Thyroid gland (tissue), 4 donors: ENCODE results near the gene ACTL10.

Experiments used
- POLR2A ChIP-seq, 2 donors: fragments of 450-650 bp; IDR thresholded peaks; one replicate each; pipeline ENCODE4 v1.6.1; 2017; ENCODE audit warnings: antibody characterized with exemption in 2 of 2, mild to moderate bottlenecking in 2 of 2, moderate library complexity in 1 of 2
- TF ChIP-seq, protein P1 (sequence below), 6 experiments: fragments of 200-600 bp in 3 of 6; fragments of 450-650 bp in 3 of 6; sonication (generic) in 3 of 6; IDR thresholded peaks; one replicate each; pipeline ENCODE4 v1.5.1; 2016 to 2019; ENCODE audit warnings: antibody characterized with exemption in 6 of 6, mild to moderate bottlenecking in 2 of 6, inconsistent platforms in 1 of 6, moderate library complexity in 1 of 6

DNA sequence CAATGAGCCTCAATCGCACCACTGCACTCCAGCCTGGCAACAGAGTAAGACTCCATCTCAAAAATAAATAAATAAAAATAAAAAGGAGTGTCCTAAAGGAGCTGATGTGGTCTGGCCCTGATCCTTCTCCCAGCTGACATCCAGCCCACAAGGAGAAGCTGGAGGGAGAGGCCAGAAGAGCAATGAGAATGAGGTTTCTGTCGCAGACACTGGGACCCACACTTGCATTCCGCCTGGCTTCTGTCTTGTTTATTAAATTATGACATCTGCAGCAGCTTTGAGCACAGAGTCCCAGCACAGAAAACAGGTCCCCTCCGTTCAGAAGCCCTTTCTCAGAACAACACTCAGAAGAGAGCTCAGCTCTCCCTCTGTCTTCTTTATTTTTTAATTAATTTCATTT lies 29.7 kb downstream of the ACTL10 start:
- TF ChIP-seq, protein P1, sequence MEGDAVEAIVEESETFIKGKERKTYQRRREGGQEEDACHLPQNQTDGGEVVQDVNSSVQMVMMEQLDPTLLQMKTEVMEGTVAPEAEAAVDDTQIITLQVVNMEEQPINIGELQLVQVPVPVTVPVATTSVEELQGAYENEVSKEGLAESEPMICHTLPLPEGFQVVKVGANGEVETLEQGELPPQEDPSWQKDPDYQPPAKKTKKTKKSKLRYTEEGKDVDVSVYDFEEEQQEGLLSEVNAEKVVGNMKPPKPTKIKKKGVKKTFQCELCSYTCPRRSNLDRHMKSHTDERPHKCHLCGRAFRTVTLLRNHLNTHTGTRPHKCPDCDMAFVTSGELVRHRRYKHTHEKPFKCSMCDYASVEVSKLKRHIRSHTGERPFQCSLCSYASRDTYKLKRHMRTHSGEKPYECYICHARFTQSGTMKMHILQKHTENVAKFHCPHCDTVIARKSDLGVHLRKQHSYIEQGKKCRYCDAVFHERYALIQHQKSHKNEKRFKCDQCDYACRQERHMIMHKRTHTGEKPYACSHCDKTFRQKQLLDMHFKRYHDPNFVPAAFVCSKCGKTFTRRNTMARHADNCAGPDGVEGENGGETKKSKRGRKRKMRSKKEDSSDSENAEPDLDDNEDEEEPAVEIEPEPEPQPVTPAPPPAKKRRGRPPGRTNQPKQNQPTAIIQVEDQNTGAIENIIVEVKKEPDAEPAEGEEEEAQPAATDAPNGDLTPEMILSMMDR (IDR thresholded peaks at IDR 0.05): no peak
- no peak for TF ChIP-seq POLR2A (IDR thresholded peaks at IDR 0.05)
